ENCODE data around the gene CYTIP.

DNA sequence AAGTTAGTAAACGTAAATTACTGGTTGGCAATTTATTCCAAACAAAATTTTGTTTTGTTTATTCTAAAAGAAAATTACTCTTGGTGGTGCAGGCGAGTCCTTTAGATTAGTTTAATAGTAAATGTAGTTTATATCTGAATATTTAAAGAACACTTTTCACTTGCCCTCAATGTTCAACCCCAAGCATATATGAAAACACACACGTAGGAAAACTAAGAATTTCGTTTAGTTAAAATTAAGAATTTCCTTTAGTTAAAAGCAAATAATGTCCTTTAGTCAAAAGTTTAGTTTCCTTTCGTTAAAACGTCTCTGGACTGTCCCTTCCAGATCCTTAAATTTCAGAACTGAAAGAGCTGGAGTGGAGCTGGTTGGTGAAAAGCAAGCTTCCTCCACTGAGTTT is 19.1 kb upstream of the CYTIP start:
- TF ChIP-seq, protein P1, sequence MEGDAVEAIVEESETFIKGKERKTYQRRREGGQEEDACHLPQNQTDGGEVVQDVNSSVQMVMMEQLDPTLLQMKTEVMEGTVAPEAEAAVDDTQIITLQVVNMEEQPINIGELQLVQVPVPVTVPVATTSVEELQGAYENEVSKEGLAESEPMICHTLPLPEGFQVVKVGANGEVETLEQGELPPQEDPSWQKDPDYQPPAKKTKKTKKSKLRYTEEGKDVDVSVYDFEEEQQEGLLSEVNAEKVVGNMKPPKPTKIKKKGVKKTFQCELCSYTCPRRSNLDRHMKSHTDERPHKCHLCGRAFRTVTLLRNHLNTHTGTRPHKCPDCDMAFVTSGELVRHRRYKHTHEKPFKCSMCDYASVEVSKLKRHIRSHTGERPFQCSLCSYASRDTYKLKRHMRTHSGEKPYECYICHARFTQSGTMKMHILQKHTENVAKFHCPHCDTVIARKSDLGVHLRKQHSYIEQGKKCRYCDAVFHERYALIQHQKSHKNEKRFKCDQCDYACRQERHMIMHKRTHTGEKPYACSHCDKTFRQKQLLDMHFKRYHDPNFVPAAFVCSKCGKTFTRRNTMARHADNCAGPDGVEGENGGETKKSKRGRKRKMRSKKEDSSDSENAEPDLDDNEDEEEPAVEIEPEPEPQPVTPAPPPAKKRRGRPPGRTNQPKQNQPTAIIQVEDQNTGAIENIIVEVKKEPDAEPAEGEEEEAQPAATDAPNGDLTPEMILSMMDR (IDR thresholded peaks at IDR 0.05): no peak
- TF ChIP-seq POLR2AphosphoS5 (IDR thresholded peaks at IDR 0.05): no peak
- TF ChIP-seq POLR2A (IDR thresholded peaks at IDR 0.05): no peak
- TF ChIP-seq EP300 (IDR thresholded peaks at IDR 0.05): no peak

All from sigmoid colon (tissue), 4 donors.